HL-60 (cell line): ENCODE results near the gene ATP2A2.

Experiments
- DNase-seq, 2 experiments: peaks; one replicate each; pipeline ENCODE4 v3.0.0-alpha.2; 2010 to 2020; ENCODE audit warnings: low read depth in 1 of 2, low spot score in 1 of 2
- H3K27ac ChIP-seq: fragments of 250-450 bp; sonication (Bioruptor Pico); replicated peaks from 2 replicates; pipeline ENCODE4 v1.5.1; 2020; ENCODE audit warnings: mild to moderate bottlenecking, moderate library complexity
- H3K27me3 ChIP-seq: fragments of 250-450 bp; sonication (Bioruptor Pico); 2 replicates; pipeline ENCODE4 v1.5.1; 2021; ENCODE audit warnings: mild to moderate bottlenecking, moderate library complexity; ENCODE audit not compliant: insufficient read depth, poor library complexity, severe bottlenecking
- H3K4me3 ChIP-seq: replicated peaks from 2 replicates; pipeline ENCODE4 v1.5.1; 2011; ENCODE audit warnings: mild to moderate bottlenecking, control low read depth, low read length; ENCODE audit not compliant: insufficient read depth
- GABPA ChIP-seq: IDR thresholded peaks from 2 replicates; pipeline ENCODE4 v1.6.1; 2012; ENCODE audit warnings: low read depth
- POLR2AphosphoS5 ChIP-seq: IDR thresholded peaks from 2 replicates; pipeline ENCODE4 v1.6.1; 2012; ENCODE audit warnings: low read depth
- SPI1 ChIP-seq: IDR thresholded peaks from 2 replicates; pipeline ENCODE4 v1.6.1; 2012; ENCODE audit warnings: low read depth, mild to moderate bottlenecking, borderline replicate concordance
- TF ChIP-seq, protein P1 (sequence below): IDR thresholded peaks from one replicate; pipeline ENCODE4 v1.5.1; 2011; ENCODE audit warnings: low read length, control low read depth, inconsistent platforms; ENCODE audit not compliant: insufficient read depth
- TF ChIP-seq, protein P2 (sequence below): IDR thresholded peaks from 2 replicates; pipeline ENCODE4 v1.6.1; 2012; ENCODE audit warnings: low read depth; ENCODE audit not compliant: insufficient replicate concordance

Gene ATP2A2

DNA sequence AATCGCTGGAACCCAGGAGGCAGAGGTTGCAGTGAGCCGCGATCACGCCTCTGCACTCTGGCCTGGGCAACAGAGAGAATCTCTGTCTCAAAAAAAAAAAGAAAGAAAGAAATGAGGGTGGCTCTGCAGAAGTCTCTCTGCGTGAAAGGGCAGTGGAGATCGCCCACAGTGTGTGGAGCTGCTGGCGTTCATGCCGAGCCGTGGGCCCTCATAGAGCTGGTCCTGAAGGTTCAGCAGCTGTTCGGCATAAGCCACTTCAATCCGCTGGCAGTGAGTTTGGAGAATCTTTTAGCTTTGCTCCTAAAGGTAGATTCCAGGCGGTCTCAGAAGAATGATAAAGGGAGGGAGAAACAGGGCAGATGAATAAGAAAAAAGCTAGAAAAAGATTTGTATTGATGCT is 36.7 kb upstream of the ATP2A2 start:
- no peak overlapping the region for H3K27ac ChIP-seq
- TF ChIP-seq, protein P1, sequence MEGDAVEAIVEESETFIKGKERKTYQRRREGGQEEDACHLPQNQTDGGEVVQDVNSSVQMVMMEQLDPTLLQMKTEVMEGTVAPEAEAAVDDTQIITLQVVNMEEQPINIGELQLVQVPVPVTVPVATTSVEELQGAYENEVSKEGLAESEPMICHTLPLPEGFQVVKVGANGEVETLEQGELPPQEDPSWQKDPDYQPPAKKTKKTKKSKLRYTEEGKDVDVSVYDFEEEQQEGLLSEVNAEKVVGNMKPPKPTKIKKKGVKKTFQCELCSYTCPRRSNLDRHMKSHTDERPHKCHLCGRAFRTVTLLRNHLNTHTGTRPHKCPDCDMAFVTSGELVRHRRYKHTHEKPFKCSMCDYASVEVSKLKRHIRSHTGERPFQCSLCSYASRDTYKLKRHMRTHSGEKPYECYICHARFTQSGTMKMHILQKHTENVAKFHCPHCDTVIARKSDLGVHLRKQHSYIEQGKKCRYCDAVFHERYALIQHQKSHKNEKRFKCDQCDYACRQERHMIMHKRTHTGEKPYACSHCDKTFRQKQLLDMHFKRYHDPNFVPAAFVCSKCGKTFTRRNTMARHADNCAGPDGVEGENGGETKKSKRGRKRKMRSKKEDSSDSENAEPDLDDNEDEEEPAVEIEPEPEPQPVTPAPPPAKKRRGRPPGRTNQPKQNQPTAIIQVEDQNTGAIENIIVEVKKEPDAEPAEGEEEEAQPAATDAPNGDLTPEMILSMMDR = no peak
- no peak for TF ChIP-seq SPI1
- TF ChIP-seq, protein P2, sequence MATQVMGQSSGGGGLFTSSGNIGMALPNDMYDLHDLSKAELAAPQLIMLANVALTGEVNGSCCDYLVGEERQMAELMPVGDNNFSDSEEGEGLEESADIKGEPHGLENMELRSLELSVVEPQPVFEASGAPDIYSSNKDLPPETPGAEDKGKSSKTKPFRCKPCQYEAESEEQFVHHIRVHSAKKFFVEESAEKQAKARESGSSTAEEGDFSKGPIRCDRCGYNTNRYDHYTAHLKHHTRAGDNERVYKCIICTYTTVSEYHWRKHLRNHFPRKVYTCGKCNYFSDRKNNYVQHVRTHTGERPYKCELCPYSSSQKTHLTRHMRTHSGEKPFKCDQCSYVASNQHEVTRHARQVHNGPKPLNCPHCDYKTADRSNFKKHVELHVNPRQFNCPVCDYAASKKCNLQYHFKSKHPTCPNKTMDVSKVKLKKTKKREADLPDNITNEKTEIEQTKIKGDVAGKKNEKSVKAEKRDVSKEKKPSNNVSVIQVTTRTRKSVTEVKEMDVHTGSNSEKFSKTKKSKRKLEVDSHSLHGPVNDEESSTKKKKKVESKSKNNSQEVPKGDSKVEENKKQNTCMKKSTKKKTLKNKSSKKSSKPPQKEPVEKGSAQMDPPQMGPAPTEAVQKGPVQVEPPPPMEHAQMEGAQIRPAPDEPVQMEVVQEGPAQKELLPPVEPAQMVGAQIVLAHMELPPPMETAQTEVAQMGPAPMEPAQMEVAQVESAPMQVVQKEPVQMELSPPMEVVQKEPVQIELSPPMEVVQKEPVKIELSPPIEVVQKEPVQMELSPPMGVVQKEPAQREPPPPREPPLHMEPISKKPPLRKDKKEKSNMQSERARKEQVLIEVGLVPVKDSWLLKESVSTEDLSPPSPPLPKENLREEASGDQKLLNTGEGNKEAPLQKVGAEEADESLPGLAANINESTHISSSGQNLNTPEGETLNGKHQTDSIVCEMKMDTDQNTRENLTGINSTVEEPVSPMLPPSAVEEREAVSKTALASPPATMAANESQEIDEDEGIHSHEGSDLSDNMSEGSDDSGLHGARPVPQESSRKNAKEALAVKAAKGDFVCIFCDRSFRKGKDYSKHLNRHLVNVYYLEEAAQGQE = no peak
- TF ChIP-seq POLR2AphosphoS5 = no peak
- no peak for TF ChIP-seq GABPA
- DNase-seq = no peak

DNA sequence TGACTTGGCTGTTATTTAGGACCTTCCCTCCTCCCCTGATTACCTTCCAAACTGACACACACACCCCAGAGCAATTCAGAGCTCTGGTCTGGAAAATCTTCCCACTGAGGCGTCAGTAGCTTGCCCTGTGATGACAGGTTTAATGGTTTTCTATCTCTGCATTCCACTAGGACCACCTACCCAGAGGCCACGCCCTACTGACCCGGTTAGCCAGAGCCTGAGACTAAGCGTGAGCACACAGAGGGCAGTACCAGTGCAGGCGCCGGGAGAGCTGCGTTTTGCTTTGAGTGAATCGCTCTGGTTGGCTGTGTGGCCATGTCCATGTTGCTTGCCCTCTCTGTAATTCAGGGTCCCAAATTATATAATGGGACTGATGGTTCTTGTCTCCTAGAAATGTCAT is 36.2 kb upstream of the ATP2A2 start:
- TF ChIP-seq, protein P2 = no peak
- no peak for TF ChIP-seq GABPA
- no peak for TF ChIP-seq SPI1
- TF ChIP-seq POLR2AphosphoS5 = no peak
- TF ChIP-seq, protein P1 = no peak
- Histone ChIP-seq H3K27ac (no peak overlapping the region), H3K27me3 (no peaks in the 10 kb centered on the region), H3K4me3 (no peak overlapping the region)
- no peak for DNase-seq

More for the DNA sequence above, 36.7 kb upstream of the ATP2A2 start:
- Histone ChIP-seq H3K4me3 (no peak overlapping the region), H3K27me3 (no peaks in the 10 kb centered on the region)

DNA sequence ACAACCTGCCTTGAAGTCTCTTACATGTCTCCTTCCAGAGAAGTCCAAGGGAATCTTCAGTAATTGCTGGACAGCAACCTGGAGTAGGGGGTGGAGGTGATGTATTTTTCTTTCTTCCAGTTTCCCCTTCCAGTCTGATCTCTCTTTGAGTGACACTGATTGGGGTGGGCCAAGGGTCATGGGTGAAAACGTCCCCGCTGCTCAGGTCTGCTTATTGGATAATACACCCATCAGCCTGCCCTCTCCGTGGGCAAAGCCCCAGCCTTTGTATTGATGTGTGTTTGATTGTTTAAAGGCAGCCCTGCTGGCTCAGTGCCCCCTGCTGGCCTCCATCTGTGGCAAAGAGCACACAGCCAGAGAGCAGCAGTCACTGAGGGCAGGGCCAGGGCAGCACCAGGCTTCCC is 35.7 kb upstream of the ATP2A2 start:
- Histone ChIP-seq H3K27me3 (no peaks in the 10 kb centered on the region), H3K4me3 (no peak overlapping the region), H3K27ac (no peak overlapping the region)
- peak in 1 of 2 experiments; percentile 45 for DNase-seq
- TF ChIP-seq, protein P1 = peak; percentile 18
- TF ChIP-seq POLR2AphosphoS5 = no peak
- no peak for TF ChIP-seq GABPA
- no peak for TF ChIP-seq SPI1
- TF ChIP-seq, protein P2 = peak; percentile 80
